GM10266 (cell line): ENCODE results near the gene ABTB2.

Experiments
- DNase-seq: peaks from one replicate; pipeline ENCODE4 v3.0.0; 2012; ENCODE audit errors: extremely low spot score
- CTCF ChIP-seq: IDR thresholded peaks from 2 replicates; pipeline ENCODE4 v1.5.1; 2012; ENCODE audit warnings: mild to moderate bottlenecking, low read depth; ENCODE audit not compliant: control insufficient read depth, insufficient read depth; ENCODE audit errors: missing control alignments

ABTB2 gene

GRCh38 chr11:34357701-34358257, at the start of gene ABTB2:
Gene ABTB2, minus strand, starts transcription at chr11:34358010.
- no peak for TF ChIP-seq CTCF
- peak; percentile 95 for DNase-seq

- DNase-seq: no peak
- TF ChIP-seq CTCF: no peak
Measured at GRCh38 chr11:34407121-34407813, 49.5 kb upstream of the ABTB2 start.

GRCh38 chr11:34406413-34406812, 48.6 kb upstream of the ABTB2 start:
- TF ChIP-seq CTCF: no peak
- DNase-seq: no peak

- no peak for TF ChIP-seq CTCF
- no peak for DNase-seq
Measured at GRCh38 chr11:34405079-34405858, 47.5 kb upstream of the ABTB2 start.

- DNase-seq: no peak
Measured at GRCh38 chr11:34404280-34404679, 46.5 kb upstream of the ABTB2 start.

GRCh38 chr11:34403431-34403830, 45.6 kb upstream of the ABTB2 start:
- DNase-seq: no peak
- TF ChIP-seq CTCF: no peak

More at GRCh38 chr11:34404280-34404679, 46.5 kb upstream of the ABTB2 start:
- no peak for TF ChIP-seq CTCF

- no peak for TF ChIP-seq CTCF
- DNase-seq: no peak
Measured at GRCh38 chr11:34397811-34398210, 40.0 kb upstream of the ABTB2 start.
